Mesothelial cell of epicardium (in vitro differentiated cells): ENCODE measurements around the gene FRMPD2. TPM values are rescaled to one million over a fixed set of nuclear protein-coding genes. Genes with fewer than 3 reads are reported as not detected.

Source experiments
- DNase-seq, 2 experiments: peaks; one replicate each; pipeline ENCODE4 v3.0.0; 2021; ENCODE audit warnings: low spot score in 2 of 2; ENCODE audit not compliant: unreplicated experiment in 2 of 2
- H3K27ac Mint-ChIP-seq: 2 replicates; pipeline ENCODE4 v1.8.0; 2021; ENCODE audit warnings: mixed read lengths
- H3K27me3 Mint-ChIP-seq: 2 replicates; pipeline ENCODE4 v1.8.0; 2021; ENCODE audit warnings: low read depth, mixed read lengths
- H3K36me3 Mint-ChIP-seq: 2 replicates; pipeline ENCODE4 v1.8.0; 2021; ENCODE audit warnings: mixed read lengths
- H3K4me1 Mint-ChIP-seq: 2 replicates; pipeline ENCODE4 v1.8.0; 2021; ENCODE audit warnings: mixed read lengths
- H3K4me3 Mint-ChIP-seq: 2 replicates; pipeline ENCODE4 v1.8.0; 2021; ENCODE audit warnings: mild to moderate bottlenecking, moderate library complexity, mixed read lengths
- H3K9me3 Mint-ChIP-seq: 2 replicates; pipeline ENCODE4 v1.8.0; 2021; ENCODE audit warnings: mixed read lengths
- CTCF ChIP-seq: fragments of 200-600 bp; sonication (generic); IDR thresholded peaks from one replicate; pipeline ENCODE4 v1.5.0; 2021; ENCODE audit warnings: antibody characterized with exemption; ENCODE audit not compliant: unreplicated experiment
- total RNA-seq: library from RNA; stranded (reverse); gene quantifications from 3 replicates; pipeline ENCODE4 v1.2.1, GENCODE V29; 2021

The FRMPD2 gene
- total RNA-seq, 1 donor from 2014 or later: 0.18 TPM

- H3K9me3 Mint-ChIP-seq: no peaks in the 10 kb centered on the region
- no peak for DNase-seq
- no peaks in the 10 kb centered on the region for H3K4me1 Mint-ChIP-seq
- H3K4me3 Mint-ChIP-seq: no peak overlapping the region
- H3K27ac Mint-ChIP-seq: no peak overlapping the region
- H3K36me3 Mint-ChIP-seq: no peaks in the 10 kb centered on the region
- H3K27me3 Mint-ChIP-seq: peaks cover 26% of the 10 kb centered on the region
- no peak for TF ChIP-seq CTCF
These were observed 26.1 kb upstream of the FRMPD2 start for GRCh38 chr10:48300556-48300955.

- no peak for TF ChIP-seq CTCF
- H3K27me3 Mint-ChIP-seq: peaks cover 22% of the 10 kb centered on the region
These were observed 25.2 kb upstream of the FRMPD2 start for GRCh38 chr10:48299692-48300091.

GRCh38 chr10:48299066-48299465, 24.6 kb upstream of the FRMPD2 start:
- DNase-seq: no peak
- peaks cover 17% of the 10 kb centered on the region for H3K27me3 Mint-ChIP-seq
- H3K4me3 Mint-ChIP-seq: no peak overlapping the region
- H3K4me1 Mint-ChIP-seq: no peaks in the 10 kb centered on the region
- TF ChIP-seq CTCF: no peak
- H3K36me3 Mint-ChIP-seq: no peaks in the 10 kb centered on the region
- no peak overlapping the region for H3K27ac Mint-ChIP-seq
- no peaks in the 10 kb centered on the region for H3K9me3 Mint-ChIP-seq

More at GRCh38 chr10:48299692-48300091, 25.2 kb upstream of the FRMPD2 start:
- no peaks in the 10 kb centered on the region for H3K9me3 Mint-ChIP-seq
- no peak overlapping the region for H3K27ac Mint-ChIP-seq
- H3K4me3 Mint-ChIP-seq: no peak overlapping the region
- no peaks in the 10 kb centered on the region for H3K36me3 Mint-ChIP-seq
- H3K4me1 Mint-ChIP-seq: no peaks in the 10 kb centered on the region
- DNase-seq: no peak

GRCh38 chr10:48296576-48297098, 22.1 kb upstream of the FRMPD2 start:
- H3K27ac Mint-ChIP-seq: no peak overlapping the region
- H3K27me3 Mint-ChIP-seq: peaks cover 9% of the 10 kb centered on the region
- TF ChIP-seq CTCF: no peak
- H3K9me3 Mint-ChIP-seq: no peaks in the 10 kb centered on the region
- no peaks in the 10 kb centered on the region for H3K4me1 Mint-ChIP-seq
- no peak for DNase-seq
- H3K4me3 Mint-ChIP-seq: no peak overlapping the region
- H3K36me3 Mint-ChIP-seq: no peaks in the 10 kb centered on the region

GRCh38 chr10:48294431-48294830, 19.9 kb upstream of the FRMPD2 start:
- Mint-ChIP-seq H3K4me3 (no peak overlapping the region), H3K27me3 (no peaks in the 10 kb centered on the region), H3K9me3 (no peaks in the 10 kb centered on the region), H3K27ac (no peak overlapping the region), H3K4me1 (peaks cover 4% of the 10 kb centered on the region), H3K36me3 (no peaks in the 10 kb centered on the region)
- TF ChIP-seq CTCF: no peak
- DNase-seq: no peak

GRCh38 chr10:48292616-48293015, 18.1 kb upstream of the FRMPD2 start:
- H3K9me3 Mint-ChIP-seq: no peaks in the 10 kb centered on the region
- peaks cover 15% of the 10 kb centered on the region for H3K4me1 Mint-ChIP-seq
- DNase-seq: no peak
- H3K27me3 Mint-ChIP-seq: no peaks in the 10 kb centered on the region
- no peak overlapping the region for H3K27ac Mint-ChIP-seq
- no peak for TF ChIP-seq CTCF
- H3K4me3 Mint-ChIP-seq: no peak overlapping the region
- H3K36me3 Mint-ChIP-seq: no peaks in the 10 kb centered on the region
